ENCODE results near the gene ARHGAP32. TPM values are rescaled to one million over a fixed set of nuclear protein-coding genes. Genes with fewer than 3 reads are reported as not detected.
"Not testable (repeated sequence)": the region's sequence is repeated elsewhere in the genome, so short reads cannot be mapped to it uniquely, and the experiment has no call there.

Gene ARHGAP32
- polyA plus RNA-seq, 3 donors = 15.4 to 20.5 (median 19.6) TPM

GRCh38 chr11:129208863-129209262, 16.7 kb upstream of the ARHGAP32 start:
- no peak for DNase-seq

DNA sequence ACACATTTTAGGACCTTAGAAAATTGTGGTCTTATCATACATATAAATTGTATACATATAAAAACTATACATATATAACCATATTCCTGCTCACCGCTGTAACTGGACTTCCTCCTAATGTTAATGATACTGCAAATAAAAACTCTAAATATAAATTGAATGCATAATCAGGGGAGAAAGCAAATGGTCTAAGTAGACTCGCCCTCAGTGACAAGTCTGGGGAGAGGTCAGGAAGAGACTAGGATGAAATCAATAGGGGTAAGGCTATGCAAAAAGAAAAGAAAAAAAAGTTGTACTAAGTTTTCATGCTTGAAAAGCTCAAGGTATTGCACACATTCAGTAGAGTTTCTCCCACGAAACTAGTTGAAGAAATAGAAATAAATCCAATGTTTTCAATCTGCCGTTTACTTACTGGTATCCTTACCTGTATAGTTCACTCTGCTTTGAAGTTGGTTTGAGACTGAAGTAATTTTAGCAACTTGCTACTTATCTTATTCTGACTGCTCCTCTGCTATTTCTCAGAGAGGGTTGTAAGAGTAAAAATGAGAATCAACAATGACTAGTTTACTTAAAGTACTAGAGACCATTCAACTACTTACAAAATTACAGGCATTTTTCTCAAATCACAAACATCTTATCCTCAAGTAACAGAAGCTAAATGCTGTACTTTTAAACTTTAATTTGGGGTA, 12.2 kb upstream of the ARHGAP32 start:
- DNase-seq = no peak

- no peak for DNase-seq
Measured at GRCh38 chr11:129202646-129203045, 10.5 kb upstream of the ARHGAP32 start.

- DNase-seq = no peak
Measured at GRCh38 chr11:129195682-129196081, 3.6 kb upstream of the ARHGAP32 start.

- no peak for DNase-seq
Measured at GRCh38 chr11:129191649-129192048, 476 bp downstream of the ARHGAP32 start.

GRCh38 chr11:129190087-129190486, 2.0 kb downstream of the ARHGAP32 start:
- DNase-seq = no peak

DNA sequence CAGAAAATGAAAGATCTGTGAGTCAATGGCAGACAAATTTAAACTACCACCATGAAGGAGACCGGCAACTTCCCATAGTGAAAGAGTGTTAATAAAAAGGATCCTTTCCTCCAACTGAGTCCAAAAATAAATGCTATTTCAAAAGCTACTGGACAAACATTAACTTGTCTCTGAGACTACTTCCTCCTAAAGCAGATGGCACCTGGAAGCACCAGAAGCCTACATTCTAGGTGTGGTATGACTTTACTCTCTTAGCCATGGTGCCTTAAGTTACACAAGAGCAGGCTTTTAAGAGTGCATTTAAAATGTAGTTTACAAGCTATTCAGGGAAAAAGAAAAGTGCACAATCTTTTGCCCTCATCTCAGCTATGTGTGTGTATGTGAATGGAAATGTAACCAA, 2.5 kb downstream of the ARHGAP32 start:
- DNase-seq = no peak

DNA sequence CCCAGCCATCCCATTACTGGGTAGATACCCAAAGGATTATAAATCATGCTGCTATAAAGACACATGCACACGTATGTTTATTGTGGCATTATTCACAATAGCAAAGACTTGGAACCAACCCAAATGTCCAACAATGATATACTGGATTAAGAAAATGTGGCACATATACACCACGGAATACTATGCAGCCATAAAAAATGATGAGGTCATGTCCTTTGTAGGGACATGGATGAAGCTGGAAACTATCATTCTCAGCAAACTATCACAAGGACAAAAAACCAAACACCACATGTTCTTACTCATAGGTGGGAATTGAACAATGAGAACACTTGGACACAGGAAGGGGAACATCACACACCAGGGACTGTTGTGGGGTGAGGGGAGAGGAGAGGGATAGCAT, 7.0 kb downstream of the ARHGAP32 start:
- DNase-seq = not testable (repeated sequence)

DNA sequence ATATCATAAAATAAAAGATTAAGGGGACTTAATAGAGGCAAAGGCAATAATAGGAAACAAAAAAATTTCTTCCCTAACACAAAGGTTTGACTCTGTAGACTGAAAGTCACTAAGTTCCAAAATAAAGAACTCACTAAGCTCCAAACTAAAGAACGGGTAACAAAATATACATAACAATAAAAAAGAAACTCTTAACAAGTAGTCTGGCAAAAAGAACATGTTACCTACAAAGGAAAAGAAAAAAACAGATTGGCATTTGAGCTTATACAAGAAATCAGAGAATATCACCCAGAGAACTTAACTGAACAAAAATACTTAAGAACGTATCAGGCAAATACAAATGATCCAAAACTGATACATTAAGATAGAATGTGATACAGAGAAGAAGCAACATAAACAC, 7.5 kb downstream of the ARHGAP32 start:
- no peak for DNase-seq

GRCh38 chr11:129167315-129167714, 24.8 kb downstream of the ARHGAP32 start:
- no peak for DNase-seq

DNA sequence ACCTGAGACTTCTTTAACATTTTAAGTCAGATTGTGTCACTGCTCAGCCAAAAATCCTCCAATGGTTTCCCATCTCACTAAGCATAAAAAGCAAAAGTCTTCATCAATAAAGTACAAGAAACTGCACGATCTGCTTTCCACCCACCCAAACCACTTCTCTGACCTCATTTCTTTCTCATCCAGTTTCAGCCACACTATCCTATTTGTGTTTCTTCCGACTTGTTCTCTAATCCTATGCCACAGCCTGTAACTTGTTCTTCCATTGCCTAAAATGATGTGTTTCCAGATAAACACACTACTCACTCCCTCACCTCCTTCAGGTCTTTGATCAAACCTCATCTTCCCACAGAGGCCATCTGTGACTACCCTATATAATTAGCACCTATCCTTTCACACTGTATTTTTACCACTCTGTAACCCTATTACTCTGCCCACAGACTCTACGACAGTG, 28.4 kb downstream of the ARHGAP32 start:
- DNase-seq = no peak

DNA sequence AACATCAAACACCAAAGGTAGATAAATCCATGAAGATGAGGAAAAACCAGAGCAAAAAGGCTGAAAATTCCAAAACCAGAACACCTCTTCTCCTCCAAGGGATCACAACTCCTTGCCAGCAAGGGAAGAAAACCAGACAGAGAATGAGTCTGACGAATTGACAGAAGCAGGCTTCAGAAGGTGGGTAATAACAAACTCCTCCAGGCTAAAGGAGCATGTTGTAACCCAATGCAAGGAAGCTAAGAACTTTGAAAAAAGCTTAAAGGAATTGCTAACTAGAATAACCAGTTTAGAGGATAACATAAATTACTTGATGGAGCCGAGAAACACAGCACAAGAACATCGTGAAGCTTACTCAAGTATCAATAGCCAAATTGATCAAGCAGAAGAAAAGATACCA, 35.0 kb downstream of the ARHGAP32 start:
- DNase-seq = not testable (repeated sequence)

DNA sequence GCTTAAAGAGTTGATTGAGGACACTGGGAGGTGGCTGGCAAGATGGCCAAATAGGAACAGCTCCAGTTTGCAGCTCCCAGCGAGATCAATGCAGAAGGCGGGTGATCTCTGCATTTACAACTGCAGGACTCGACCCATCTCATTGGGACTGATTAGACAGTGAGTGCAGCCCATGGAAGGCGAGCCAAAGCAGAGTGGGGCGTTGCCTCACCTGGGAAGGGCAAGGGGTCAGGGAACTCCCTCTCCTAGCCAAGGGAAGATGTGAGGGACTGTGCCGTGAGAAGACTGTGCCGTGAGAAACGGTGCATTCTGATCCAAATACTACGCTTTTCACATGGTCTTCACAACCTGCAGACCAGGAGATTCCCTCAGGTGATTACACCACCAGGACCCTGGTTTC, 36.4 kb downstream of the ARHGAP32 start:
- DNase-seq = no peak

DNA sequence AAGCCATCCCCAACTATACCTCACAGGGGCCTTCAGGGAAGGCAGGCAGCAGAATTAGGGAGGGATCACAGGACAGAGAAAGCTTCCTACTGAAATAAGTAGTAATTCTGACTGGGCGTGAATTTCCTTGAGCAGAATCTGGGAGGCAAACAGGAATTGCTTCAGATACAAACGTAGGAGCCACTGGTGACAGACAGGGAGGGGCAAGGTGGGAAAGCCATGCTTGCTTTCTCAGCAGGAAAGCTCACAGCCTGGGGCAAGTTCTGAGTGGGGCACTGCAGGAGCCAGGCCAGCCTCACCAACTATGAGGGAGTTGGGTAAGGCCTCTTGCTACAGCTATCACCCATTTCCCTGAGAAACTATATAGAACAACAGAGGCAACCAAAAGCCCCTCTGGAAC, 43.6 kb downstream of the ARHGAP32 start:
- no peak for DNase-seq

DNA sequence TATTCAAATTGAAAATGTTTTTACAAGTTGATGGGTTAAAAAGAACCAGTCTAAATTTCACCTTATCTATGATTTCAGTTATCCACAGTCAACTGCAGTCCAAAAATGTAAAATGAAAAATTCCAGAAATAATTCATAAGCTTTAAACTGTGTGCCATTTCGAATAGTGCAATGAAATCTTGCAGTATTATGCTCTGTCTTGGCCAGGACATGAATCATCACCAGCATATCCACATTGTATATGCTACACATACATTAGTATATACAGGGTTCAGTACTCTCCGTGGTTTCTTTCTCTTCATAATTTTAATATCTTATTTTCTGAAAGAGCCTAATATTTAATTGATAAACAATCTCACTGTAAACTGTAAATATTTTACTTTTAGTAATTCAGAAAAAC, 45.9 kb downstream of the ARHGAP32 start:
- DNase-seq = no peak

- DNase-seq = no peak
Measured at GRCh38 chr11:129145276-129145675, 46.8 kb downstream of the ARHGAP32 start.

- DNase-seq = no peak
Measured at GRCh38 chr11:129144256-129144655, 47.9 kb downstream of the ARHGAP32 start.

DNA sequence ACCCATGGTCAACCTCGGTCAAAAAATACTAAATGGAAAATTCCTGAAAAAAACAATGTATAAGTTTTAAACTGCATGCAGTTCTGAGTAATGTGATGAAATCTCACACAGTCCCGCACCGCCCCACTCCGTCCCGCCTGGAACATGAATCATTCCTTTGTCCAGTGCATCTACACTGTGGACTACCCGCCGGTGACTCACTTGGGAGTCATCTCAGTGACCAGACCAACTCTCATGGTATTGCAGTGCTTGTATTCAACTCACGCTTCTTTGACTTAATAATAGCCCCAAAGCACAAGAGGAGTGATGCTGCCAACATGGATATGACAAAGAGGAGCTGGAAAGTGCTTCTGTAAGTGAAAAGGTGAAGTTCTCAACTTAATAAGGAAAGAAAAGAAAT, 48.8 kb downstream of the ARHGAP32 start:
- no peak for DNase-seq

DNA sequence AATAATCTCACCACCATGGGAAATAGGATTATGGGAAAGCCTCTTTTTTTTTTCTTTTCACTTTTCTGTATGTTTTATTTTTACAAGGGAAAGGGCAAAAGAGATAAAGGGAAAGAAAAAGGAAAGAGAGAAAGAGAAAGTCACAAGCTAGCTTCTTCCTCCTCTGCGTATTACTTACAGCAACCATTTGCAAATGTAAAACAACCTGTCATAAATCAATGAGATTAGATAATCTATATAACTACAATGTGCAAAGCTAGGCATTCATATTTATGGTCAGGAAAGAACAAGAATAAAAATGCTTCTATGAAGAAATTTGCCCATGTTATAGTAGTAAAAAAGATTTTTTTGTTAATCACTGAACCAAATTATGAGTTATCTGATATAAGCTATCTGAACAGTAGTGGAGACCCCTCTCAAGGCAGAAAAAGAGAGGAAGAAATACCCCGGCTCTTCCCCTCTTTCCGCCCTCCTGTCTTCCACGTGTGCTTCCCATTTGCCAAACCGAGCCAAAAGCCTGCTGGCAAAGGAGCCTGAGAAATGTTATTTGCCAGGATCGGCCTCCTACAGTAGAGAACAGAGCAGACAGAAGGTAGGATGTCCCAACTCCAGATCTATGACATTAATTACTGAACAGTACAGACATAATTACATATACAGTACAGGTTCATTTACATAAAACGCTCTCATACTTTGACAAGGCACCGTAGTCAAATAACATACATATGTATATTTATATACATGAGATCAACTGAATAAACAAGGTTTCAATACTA, 50.2 kb downstream of the ARHGAP32 start:
- DNase-seq = no peak

DNA sequence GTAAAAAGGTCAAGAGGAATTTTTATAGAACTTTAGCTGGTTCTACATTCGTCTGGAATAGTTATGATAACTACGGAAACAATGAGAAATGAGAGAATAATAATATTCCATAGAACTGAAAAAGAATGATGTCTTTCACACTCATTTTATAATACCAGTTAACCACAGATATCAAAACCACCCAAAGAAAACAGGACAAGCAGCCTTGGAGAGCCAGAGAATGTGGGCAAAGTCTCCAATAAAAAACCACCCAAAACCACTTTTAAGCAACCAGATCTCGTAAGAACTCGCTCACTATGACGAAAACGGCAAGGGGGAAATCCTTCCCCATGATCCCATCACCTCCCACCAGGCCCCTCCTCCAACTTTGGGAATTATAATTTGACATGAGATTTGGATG, 60.8 kb downstream of the ARHGAP32 start:
- DNase-seq = no peak

- DNase-seq = not testable (repeated sequence)
Measured at GRCh38 chr11:129128881-129129620, 63.1 kb downstream of the ARHGAP32 start.

GRCh38 chr11:129119036-129119435, 73.1 kb downstream of the ARHGAP32 start:
- no peak for DNase-seq

Measured in renal pelvis (tissue), 4 donors.